Spleen (tissue), 11 donors: ENCODE measurements around the gene RAB11FIP5. TPM values are rescaled to one million over a fixed set of nuclear protein-coding genes. Genes with fewer than 3 reads are reported as not detected.

Experiments
- DNase-seq: peaks from one replicate; pipeline ENCODE4 v3.0.0-alpha.2; 2020
- H3K27ac ChIP-seq, 8 donors: fragments of 200-600 bp; sonication (generic) in 7 of 8; 1 replicate in 4 of 8; 2 replicates in 4 of 8; pipeline versions ENCODE4 v1.5.0 to v1.8.0; 2016 to 2021; ENCODE audit warnings: inconsistent platforms in 4 of 8, mild to moderate bottlenecking in 4 of 8, moderate library complexity in 1 of 8
- H3K27me3 ChIP-seq, 7 donors: fragments of 200-600 bp; sonication (generic) in 6 of 7; replicated peaks in 1 of 7; 1 replicate in 4 of 7; 2 replicates in 3 of 7; pipeline versions ENCODE4 v1.5.0 to v1.8.0; 2016 to 2021; ENCODE audit warnings: inconsistent platforms in 3 of 7, mild to moderate bottlenecking in 1 of 7
- H3K36me3 ChIP-seq, 6 donors: fragments of 200-600 bp; sonication (generic) in 5 of 6; 1 replicate in 4 of 6; 2 replicates in 2 of 6; pipeline versions ENCODE4 v1.5.0 to v1.8.0; 2016 to 2021; ENCODE audit warnings: inconsistent platforms in 2 of 6
- H3K4me1 ChIP-seq, 6 donors: fragments of 200-600 bp; sonication (generic) in 5 of 6; 1 replicate in 3 of 6; 2 replicates in 3 of 6; pipeline versions ENCODE4 v1.5.0 to v1.8.0; 2016 to 2021; ENCODE audit warnings: inconsistent platforms in 3 of 6
- H3K4me3 ChIP-seq, 8 donors: fragments of 200-600 bp; sonication (generic) in 7 of 8; 1 replicate in 4 of 8; 2 replicates in 4 of 8; pipeline versions ENCODE4 v1.5.0 to v1.8.0; 2016 to 2021; ENCODE audit warnings: inconsistent platforms in 4 of 8, mild to moderate bottlenecking in 4 of 8, moderate library complexity in 2 of 8
- H3K9me3 ChIP-seq, 8 donors: fragments of 200-600 bp; sonication (generic) in 7 of 8; 1 replicate in 4 of 8; 2 replicates in 4 of 8; pipeline versions ENCODE4 v1.5.0 to v1.8.0; 2016 to 2021; ENCODE audit warnings: inconsistent platforms in 4 of 8
- POLR2A ChIP-seq, 3 donors: fragments of 450-650 bp; IDR thresholded peaks; one replicate each; pipeline ENCODE4 v1.5.1; 2017; ENCODE audit warnings: antibody characterized with exemption in 3 of 3, mild to moderate bottlenecking in 1 of 3
- POLR2AphosphoS5 ChIP-seq, 3 donors: sonication (generic); formaldehyde crosslinking; IDR thresholded peaks; one replicate each; pipeline ENCODE4 v1.5.1; 2017; ENCODE audit warnings: antibody characterized with exemption in 3 of 3
- WGBS, 5 donors: extraction: QIAGEN DNeasy Blood & Tissue Kit in 3 of 5; methylation state at CpG; one replicate each; pipeline versions ENCODE4 v1.1.5 to v1.1.7; 2013 to 2018; 5-methylcytosine and 5-hydroxymethylcytosine counted together
- intact Hi-C: fragments of 100-400 bp; cut with DNase I; formaldehyde crosslinking; loops from one replicate; pipeline ENCODE4 v1.15.0; 2023; ENCODE audit warnings: low total_unique reads
- polyA plus RNA-seq, 3 donors: library from polyadenylated mRNA; stranded (reverse); fragments of 200-250 nt; gene quantifications; one replicate each; pipeline ENCODE4 v1.2.1, GENCODE V29; 2013
- total RNA-seq, 7 donors: library from RNA; depleted of rRNA in 3 of 7; stranded (reverse); fragments of >200 nt in 3 of 7; fragmentation: NEBNext Ultra II Directional in 4 of 7; extraction: Animal tissue kit (Norgen Biotek cat#: 25700) in 4 of 7; gene quantifications; one replicate each; pipeline versions ENCODE4 v1.1.0 to v1.2.1, GENCODE V29; 2016 to 2021
- TF ChIP-seq, protein P1 (sequence below), 11 experiments: fragments of 200-600 bp in 7 of 11; fragments of 450-650 bp in 4 of 11; sonication (generic) in 4 of 11; IDR thresholded peaks in 8 of 11; conservative IDR thresholded peaks in 3 of 11; 1 replicate in 7 of 11; 2 replicates in 4 of 11; pipeline versions ENCODE4 v1.4.0 to v1.8.0; 2016 to 2021; ENCODE audit warnings: antibody characterized with exemption in 11 of 11, inconsistent platforms in 4 of 11, mild to moderate bottlenecking in 1 of 11
- donor health status: healthy with polysubstance abuse.
- donor health status: DM: no; HTN: no; CAD: no; lungs with moderate emphysema.
- donor health status: DM: no; HTN: no; CAD: no.
- donor health status: Bipolar disorder and iron deficiency.
- donor health status: healthy.
- donor health status: DM: no; HTN: no; CAD: no.
- donor health status: DM: yes; HTN: yes; CAD: no.

Gene RAB11FIP5
- total and polyA plus RNA-seq, 10 donors = 9.5 to 127 (median 71.5) TPM

GRCh38 chr2:73077424-73077795, 35.3 kb downstream of the RAB11FIP5 start:
- intact Hi-C loops = no loop called here
- Histone ChIP-seq H3K27ac (peak overlapping the region in 1 of 8 donors; percentile 26), H3K36me3 (peaks cover 0 to 77% (median 6%) of the 10 kb centered on the region in 6 donors), H3K9me3 (no peaks in the 10 kb centered on the region), H3K4me3 (no peak overlapping the region), H3K27me3 (no peaks in the 10 kb centered on the region), H3K4me1 (peaks cover 0 to 59% (median 27%) of the 10 kb centered on the region in 6 donors)
- DNase-seq = no peak
- TF ChIP-seq POLR2A (IDR thresholded peaks at IDR 0.05) (no peak), POLR2AphosphoS5 (IDR thresholded peaks at IDR 0.05) (no peak)
- TF ChIP-seq, protein P1, sequence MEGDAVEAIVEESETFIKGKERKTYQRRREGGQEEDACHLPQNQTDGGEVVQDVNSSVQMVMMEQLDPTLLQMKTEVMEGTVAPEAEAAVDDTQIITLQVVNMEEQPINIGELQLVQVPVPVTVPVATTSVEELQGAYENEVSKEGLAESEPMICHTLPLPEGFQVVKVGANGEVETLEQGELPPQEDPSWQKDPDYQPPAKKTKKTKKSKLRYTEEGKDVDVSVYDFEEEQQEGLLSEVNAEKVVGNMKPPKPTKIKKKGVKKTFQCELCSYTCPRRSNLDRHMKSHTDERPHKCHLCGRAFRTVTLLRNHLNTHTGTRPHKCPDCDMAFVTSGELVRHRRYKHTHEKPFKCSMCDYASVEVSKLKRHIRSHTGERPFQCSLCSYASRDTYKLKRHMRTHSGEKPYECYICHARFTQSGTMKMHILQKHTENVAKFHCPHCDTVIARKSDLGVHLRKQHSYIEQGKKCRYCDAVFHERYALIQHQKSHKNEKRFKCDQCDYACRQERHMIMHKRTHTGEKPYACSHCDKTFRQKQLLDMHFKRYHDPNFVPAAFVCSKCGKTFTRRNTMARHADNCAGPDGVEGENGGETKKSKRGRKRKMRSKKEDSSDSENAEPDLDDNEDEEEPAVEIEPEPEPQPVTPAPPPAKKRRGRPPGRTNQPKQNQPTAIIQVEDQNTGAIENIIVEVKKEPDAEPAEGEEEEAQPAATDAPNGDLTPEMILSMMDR (IDR thresholded peaks at IDR 0.05 in 8 of 11, conservative IDR thresholded peaks at IDR 0.05 in 3 of 11) = no peak
- 76 to 87% (median 79%) methylated on average over 1 of the region's 1 CpG for WGBS, 5 donors

DNA sequence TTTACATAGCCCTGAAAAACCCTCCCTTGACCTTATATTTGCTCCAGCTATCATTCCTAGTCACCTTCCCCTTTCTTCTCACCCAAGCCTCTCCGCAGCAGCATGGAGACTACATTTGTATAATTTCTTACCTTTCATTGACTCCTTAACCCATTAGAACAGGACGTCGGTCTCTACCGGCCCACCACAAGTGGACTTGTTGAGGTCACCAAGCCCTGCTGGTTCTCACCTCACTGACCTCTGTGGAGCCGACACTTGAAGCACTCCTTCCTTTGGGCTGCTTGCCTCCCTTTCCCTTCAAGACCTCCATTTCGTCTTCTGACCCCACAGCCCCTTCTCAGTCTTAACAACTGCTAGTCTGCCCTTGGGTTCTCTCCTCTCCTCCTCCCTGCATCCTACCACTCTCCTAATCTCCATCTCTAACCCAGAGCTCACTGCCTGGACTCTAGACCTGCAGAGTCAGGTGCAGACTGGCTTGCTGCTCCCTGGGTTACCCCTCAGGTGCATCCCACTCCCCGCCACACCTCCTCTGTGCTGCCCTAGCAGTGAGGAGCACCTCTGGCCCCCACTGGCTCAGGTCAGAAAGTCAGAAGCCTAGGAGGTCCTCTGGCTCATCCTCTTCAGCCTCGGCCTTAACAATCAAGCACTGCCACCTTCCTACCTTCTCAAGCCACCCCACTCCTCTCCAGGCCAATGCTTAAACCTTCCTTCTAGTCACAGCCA, 35.9 kb downstream of the RAB11FIP5 start:
- no peaks in the 10 kb centered on the region for H3K27me3 ChIP-seq
- 74 to 90% (median 77%) methylated on average over 8 of the region's 8 CpGs for WGBS, 5 donors
- H3K27ac ChIP-seq = peak overlapping the region in 1 of 8 donors; percentile 26
- peaks cover 5 to 60% (median 33%) of the 10 kb centered on the region in 6 donors for H3K4me1 ChIP-seq
- TF ChIP-seq, protein P1 (IDR thresholded peaks at IDR 0.05 in 8 of 11, conservative IDR thresholded peaks at IDR 0.05 in 3 of 11) = no peak
- no peak for TF ChIP-seq POLR2AphosphoS5 (IDR thresholded peaks at IDR 0.05)
- no peak for TF ChIP-seq POLR2A (IDR thresholded peaks at IDR 0.05)
- DNase-seq = peak; percentile 51
- peaks cover 0 to 75% (median 6%) of the 10 kb centered on the region in 6 donors for H3K36me3 ChIP-seq
- H3K4me3 ChIP-seq = no peak overlapping the region
- intact Hi-C loops = no loop called here
- H3K9me3 ChIP-seq = no peaks in the 10 kb centered on the region

- TF ChIP-seq POLR2AphosphoS5 (IDR thresholded peaks at IDR 0.05) (peak in 2 of 3 donors; percentile 15 to 16), POLR2A (IDR thresholded peaks at IDR 0.05) (no peak)
- TF ChIP-seq, protein P1 (IDR thresholded peaks at IDR 0.05 in 8 of 11, conservative IDR thresholded peaks at IDR 0.05 in 3 of 11) = no peak
- Histone ChIP-seq H3K36me3 (peaks cover 0 to 66% (median 6%) of the 10 kb centered on the region in 6 donors), H3K27ac (peak overlapping the region in 1 of 8 donors; percentile 26), H3K9me3 (no peaks in the 10 kb centered on the region), H3K27me3 (no peaks in the 10 kb centered on the region), H3K4me3 (no peak overlapping the region), H3K4me1 (peaks cover 6 to 51% (median 28%) of the 10 kb centered on the region in 6 donors)
- intact Hi-C loops = no loop called here
- DNase-seq = peak; percentile 73
- 85 to 89% (median 87%) methylated on average over 17 to 23 of the region's 23 CpGs for WGBS, 5 donors
These were observed 37.0 kb downstream of the RAB11FIP5 start for GRCh38 chr2:73075477-73076373.
